Measurements from ENCODE around the gene RCAN1. TPM values are rescaled to one million over a fixed set of nuclear protein-coding genes. Genes with fewer than 3 reads are reported as not detected.
A peak's percentile ranks its signal among the peaks of the same experiment; 100 is the strongest.

RCAN1 gene
- polyA plus RNA-seq, 1 donor = 41.1 TPM

GRCh38 chr21:34544032-34544496 lies 70.8 kb downstream of the RCAN1 start:
- DNase-seq = peak; percentile 82 to 84
- WGBS (ENCODE audit: insufficient coverage, low lambda C conversion rate) = no CpG with 5 or more reads among the region's 7 CpGs
- Histone ChIP-seq H3K4me1 (ENCODE audit: control insufficient read depth, insufficient read depth, low read length) (peaks cover 17% of the 10 kb centered on the region), H3K27me3 (ENCODE audit: control insufficient read depth, insufficient read depth, low read length) (no peaks in the 10 kb centered on the region), H3K36me3 (ENCODE audit: control insufficient read depth, insufficient read depth, low read length) (no peaks in the 10 kb centered on the region), H3K27ac (ENCODE audit: low read length) (peak overlapping the region; percentile 73), H3K4me3 (ENCODE audit: low read length) (no peak overlapping the region), H3K9me3 (ENCODE audit: control insufficient read depth, low read depth, low read length) (no peaks in the 10 kb centered on the region)

GRCh38 chr21:34543017-34543416 lies 71.9 kb downstream of the RCAN1 start:
- no CpG with 5 or more reads among the region's 3 CpGs for WGBS (ENCODE audit: insufficient coverage, low lambda C conversion rate)
- DNase-seq = peak in 1 of 2 donors; percentile 32
- peaks cover 17% of the 10 kb centered on the region for H3K4me1 ChIP-seq (ENCODE audit: control insufficient read depth, insufficient read depth, low read length)

DNA sequence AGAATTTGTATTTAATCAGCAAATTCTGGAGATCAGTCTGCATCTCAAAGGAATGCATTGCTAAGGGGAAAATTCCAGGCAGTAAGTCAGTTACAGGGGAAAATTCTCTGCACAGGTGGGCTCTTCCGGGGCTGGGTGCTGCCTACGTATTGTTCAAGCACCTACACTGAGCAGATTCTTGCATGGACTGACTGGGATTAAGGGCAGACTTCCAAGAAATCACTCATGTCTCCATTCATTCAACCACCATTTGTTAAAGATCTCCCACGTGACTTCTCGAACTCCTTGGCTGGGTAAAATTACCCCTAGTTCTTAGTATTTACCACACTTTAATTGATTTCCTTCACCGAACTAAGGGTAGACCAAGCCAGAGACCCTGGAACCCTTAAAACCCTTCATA lies 74.7 kb downstream of the RCAN1 start:
- Histone ChIP-seq H3K4me1 (ENCODE audit: control insufficient read depth, insufficient read depth, low read length) (peaks cover 10% of the 10 kb centered on the region), H3K36me3 (ENCODE audit: control insufficient read depth, insufficient read depth, low read length) (no peaks in the 10 kb centered on the region), H3K27ac (ENCODE audit: low read length) (no peak overlapping the region), H3K9me3 (ENCODE audit: control insufficient read depth, low read depth, low read length) (no peaks in the 10 kb centered on the region), H3K27me3 (ENCODE audit: control insufficient read depth, insufficient read depth, low read length) (no peaks in the 10 kb centered on the region), H3K4me3 (ENCODE audit: low read length) (no peak overlapping the region)
- no CpG with 5 or more reads among the region's 5 CpGs for WGBS (ENCODE audit: insufficient coverage, low lambda C conversion rate)
- DNase-seq = no peak

More at GRCh38 chr21:34543017-34543416, 71.9 kb downstream of the RCAN1 start:
- Histone ChIP-seq H3K27me3 (ENCODE audit: control insufficient read depth, insufficient read depth, low read length) (no peaks in the 10 kb centered on the region), H3K36me3 (ENCODE audit: control insufficient read depth, insufficient read depth, low read length) (no peaks in the 10 kb centered on the region), H3K27ac (ENCODE audit: low read length) (peak overlapping the region; percentile 73), H3K9me3 (ENCODE audit: control insufficient read depth, low read depth, low read length) (no peaks in the 10 kb centered on the region), H3K4me3 (ENCODE audit: low read length) (no peak overlapping the region)

DNA sequence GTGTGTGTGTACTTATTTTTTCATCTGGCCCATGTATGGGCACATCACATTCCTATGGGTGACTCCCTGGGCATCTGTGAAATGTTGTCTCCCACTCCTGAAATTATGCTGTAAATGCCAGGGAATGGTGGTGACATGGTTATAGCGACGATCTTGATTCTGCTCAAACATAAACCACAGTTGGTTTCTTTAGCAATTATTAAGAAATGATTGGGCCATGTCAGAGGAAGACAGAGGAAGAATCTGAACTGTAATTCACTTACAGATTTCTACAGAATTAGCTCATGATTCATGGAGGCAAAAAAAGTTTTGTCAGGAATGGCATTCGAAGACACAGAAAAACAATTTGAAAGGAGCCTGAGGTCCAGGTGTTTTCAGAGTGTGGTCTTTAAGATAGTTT lies 77.1 kb downstream of the RCAN1 start:
- H3K4me1 ChIP-seq (ENCODE audit: control insufficient read depth, insufficient read depth, low read length) = no peaks in the 10 kb centered on the region
- WGBS (ENCODE audit: insufficient coverage, low lambda C conversion rate) = 84% methylated on average over 3 of the region's 3 CpGs
- H3K27me3 ChIP-seq (ENCODE audit: control insufficient read depth, insufficient read depth, low read length) = no peaks in the 10 kb centered on the region
- no peaks in the 10 kb centered on the region for H3K9me3 ChIP-seq (ENCODE audit: control insufficient read depth, low read depth, low read length)
- no peak overlapping the region for H3K27ac ChIP-seq (ENCODE audit: low read length)
- H3K36me3 ChIP-seq (ENCODE audit: control insufficient read depth, insufficient read depth, low read length) = no peaks in the 10 kb centered on the region
- H3K4me3 ChIP-seq (ENCODE audit: low read length) = no peak overlapping the region
- no peak for DNase-seq

DNA sequence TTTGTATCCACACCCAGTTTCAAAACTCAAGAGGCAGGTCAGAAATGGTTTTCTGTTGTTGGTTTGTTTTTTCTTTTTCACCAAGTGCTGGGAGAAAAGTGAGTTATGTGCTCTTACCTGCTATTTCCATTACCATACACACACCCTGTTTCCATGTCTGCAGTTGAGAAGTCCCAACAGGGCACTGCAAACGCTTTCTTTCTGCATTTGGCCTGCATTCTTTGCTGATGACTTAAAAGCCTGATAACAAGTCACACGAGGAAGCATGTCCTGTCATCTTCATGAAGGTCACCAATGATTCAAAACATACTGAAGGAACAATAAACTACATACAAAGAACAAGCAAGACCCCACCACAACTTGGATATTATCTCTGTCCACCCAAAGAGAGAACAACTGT lies 78.1 kb downstream of the RCAN1 start:
- Histone ChIP-seq H3K27me3 (ENCODE audit: control insufficient read depth, insufficient read depth, low read length) (no peaks in the 10 kb centered on the region), H3K27ac (ENCODE audit: low read length) (no peak overlapping the region), H3K4me1 (ENCODE audit: control insufficient read depth, insufficient read depth, low read length) (no peaks in the 10 kb centered on the region), H3K9me3 (ENCODE audit: control insufficient read depth, low read depth, low read length) (no peaks in the 10 kb centered on the region), H3K36me3 (ENCODE audit: control insufficient read depth, insufficient read depth, low read length) (no peaks in the 10 kb centered on the region), H3K4me3 (ENCODE audit: low read length) (no peak overlapping the region)
- DNase-seq = no peak
- no CpG with 5 or more reads among the region's 2 CpGs for WGBS (ENCODE audit: insufficient coverage, low lambda C conversion rate)

DNA sequence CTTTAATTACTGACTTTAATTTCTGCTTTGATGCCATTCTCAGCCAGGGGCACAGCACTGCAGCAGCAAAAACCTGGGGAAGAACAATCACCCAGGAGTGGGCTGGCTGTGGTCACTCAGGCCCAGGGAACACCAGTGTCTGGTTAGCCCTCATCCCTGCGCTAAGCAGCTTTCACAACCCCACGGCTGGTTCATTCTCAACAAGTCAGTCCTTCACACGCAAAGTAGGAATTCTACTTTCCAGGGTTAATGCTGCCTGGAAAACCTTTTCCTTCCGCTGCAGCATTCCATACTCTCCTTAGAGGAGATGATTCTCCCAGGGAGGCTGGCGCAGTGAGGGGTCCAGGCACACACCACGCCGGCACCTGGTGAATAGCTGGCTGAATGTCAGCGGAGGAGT lies 78.6 kb downstream of the RCAN1 start:
- H3K4me1 ChIP-seq (ENCODE audit: control insufficient read depth, insufficient read depth, low read length) = peaks cover under 1% of the 10 kb centered on the region
- no peak overlapping the region for H3K27ac ChIP-seq (ENCODE audit: low read length)
- WGBS (ENCODE audit: insufficient coverage, low lambda C conversion rate) = 100% methylated on average over 2 of the region's 8 CpGs
- no peak for DNase-seq
- no peaks in the 10 kb centered on the region for H3K9me3 ChIP-seq (ENCODE audit: control insufficient read depth, low read depth, low read length)
- H3K4me3 ChIP-seq (ENCODE audit: low read length) = no peak overlapping the region
- no peaks in the 10 kb centered on the region for H3K27me3 ChIP-seq (ENCODE audit: control insufficient read depth, insufficient read depth, low read length)
- H3K36me3 ChIP-seq (ENCODE audit: control insufficient read depth, insufficient read depth, low read length) = no peaks in the 10 kb centered on the region

DNA sequence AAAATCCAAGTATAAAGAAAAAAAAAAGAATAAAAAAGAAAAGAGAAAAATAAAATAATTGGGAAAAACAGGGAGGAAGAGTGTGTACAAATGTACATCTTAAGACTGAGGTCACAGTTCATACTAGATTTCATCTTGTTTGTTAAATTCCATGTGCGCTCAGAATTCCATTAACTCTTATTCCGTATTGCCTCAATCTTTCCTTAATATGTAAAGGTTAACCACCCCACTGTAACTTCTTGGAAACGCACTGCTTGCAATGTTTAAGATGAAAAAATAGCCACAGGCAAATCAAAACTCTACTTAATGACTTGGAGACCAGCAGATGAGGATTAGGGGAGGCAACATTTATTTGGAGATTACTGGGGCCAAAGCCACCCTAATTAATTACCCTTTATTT lies 79.0 kb downstream of the RCAN1 start:
- Histone ChIP-seq H3K4me3 (ENCODE audit: low read length) (no peak overlapping the region), H3K9me3 (ENCODE audit: control insufficient read depth, low read depth, low read length) (no peaks in the 10 kb centered on the region), H3K27me3 (ENCODE audit: control insufficient read depth, insufficient read depth, low read length) (no peaks in the 10 kb centered on the region), H3K27ac (ENCODE audit: low read length) (no peak overlapping the region), H3K4me1 (ENCODE audit: control insufficient read depth, insufficient read depth, low read length) (peaks cover 4% of the 10 kb centered on the region), H3K36me3 (ENCODE audit: control insufficient read depth, insufficient read depth, low read length) (no peaks in the 10 kb centered on the region)
- no peak for DNase-seq
- 92% methylated on average over 2 of the region's 3 CpGs for WGBS (ENCODE audit: insufficient coverage, low lambda C conversion rate)

DNA sequence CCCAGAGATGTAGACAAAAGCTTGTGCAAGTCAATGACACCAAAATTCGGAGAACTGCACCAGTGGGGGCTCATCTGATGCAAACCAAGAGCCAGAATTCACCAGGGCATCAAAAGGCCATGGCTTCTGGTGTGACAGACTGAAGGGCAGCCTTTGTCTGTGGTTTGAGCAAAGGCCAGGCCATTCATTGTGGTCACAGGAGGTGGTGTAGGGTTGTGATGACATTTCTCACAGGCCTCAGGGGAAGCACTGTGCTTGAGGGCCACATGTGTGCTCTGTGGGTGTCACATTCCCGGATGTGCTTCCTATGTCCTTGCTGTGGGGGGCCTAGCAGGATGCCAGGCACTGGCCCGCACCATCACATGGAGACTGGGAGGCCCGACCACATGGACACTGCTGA lies 80.4 kb downstream of the RCAN1 start:
- peaks cover 4% of the 10 kb centered on the region for H3K4me1 ChIP-seq (ENCODE audit: control insufficient read depth, insufficient read depth, low read length)
- no peaks in the 10 kb centered on the region for H3K36me3 ChIP-seq (ENCODE audit: control insufficient read depth, insufficient read depth, low read length)
- no peak for DNase-seq
- no peaks in the 10 kb centered on the region for H3K27me3 ChIP-seq (ENCODE audit: control insufficient read depth, insufficient read depth, low read length)
- no peak overlapping the region for H3K4me3 ChIP-seq (ENCODE audit: low read length)
- H3K9me3 ChIP-seq (ENCODE audit: control insufficient read depth, low read depth, low read length) = no peaks in the 10 kb centered on the region
- WGBS (ENCODE audit: insufficient coverage, low lambda C conversion rate) = no CpG with 5 or more reads among the region's 4 CpGs
- no peak overlapping the region for H3K27ac ChIP-seq (ENCODE audit: low read length)

- H3K27me3 ChIP-seq (ENCODE audit: control insufficient read depth, insufficient read depth, low read length) = no peaks in the 10 kb centered on the region
Measured at GRCh38 chr21:34533938-34534337, 81.0 kb downstream of the RCAN1 start.

GRCh38 chr21:34531399-34531798 lies 83.5 kb downstream of the RCAN1 start:
- H3K27me3 ChIP-seq (ENCODE audit: control insufficient read depth, insufficient read depth, low read length) = no peaks in the 10 kb centered on the region
- WGBS (ENCODE audit: insufficient coverage, low lambda C conversion rate) = no CpG with 5 or more reads among the region's 6 CpGs
- no peaks in the 10 kb centered on the region for H3K9me3 ChIP-seq (ENCODE audit: control insufficient read depth, low read depth, low read length)
- H3K27ac ChIP-seq (ENCODE audit: low read length) = peak overlapping the region; percentile 47
- no peak overlapping the region for H3K4me3 ChIP-seq (ENCODE audit: low read length)
- no peaks in the 10 kb centered on the region for H3K36me3 ChIP-seq (ENCODE audit: control insufficient read depth, insufficient read depth, low read length)
- peaks cover 7% of the 10 kb centered on the region for H3K4me1 ChIP-seq (ENCODE audit: control insufficient read depth, insufficient read depth, low read length)
- DNase-seq = peak in 1 of 2 donors; percentile 67

More at GRCh38 chr21:34533938-34534337, 81.0 kb downstream of the RCAN1 start:
- no peak overlapping the region for H3K4me3 ChIP-seq (ENCODE audit: low read length)
- no peak overlapping the region for H3K27ac ChIP-seq (ENCODE audit: low read length)
- no peaks in the 10 kb centered on the region for H3K9me3 ChIP-seq (ENCODE audit: control insufficient read depth, low read depth, low read length)
- no CpG with 5 or more reads among the region's 3 CpGs for WGBS (ENCODE audit: insufficient coverage, low lambda C conversion rate)
- peaks cover 4% of the 10 kb centered on the region for H3K4me1 ChIP-seq (ENCODE audit: control insufficient read depth, insufficient read depth, low read length)
- no peak for DNase-seq
- H3K36me3 ChIP-seq (ENCODE audit: control insufficient read depth, insufficient read depth, low read length) = no peaks in the 10 kb centered on the region

GRCh38 chr21:34530261-34530660 lies 84.7 kb downstream of the RCAN1 start:
- H3K27ac ChIP-seq (ENCODE audit: low read length) = no peak overlapping the region

More at GRCh38 chr21:34530261-34530660, 84.7 kb downstream of the RCAN1 start:
- no peak for DNase-seq
- no peaks in the 10 kb centered on the region for H3K9me3 ChIP-seq (ENCODE audit: control insufficient read depth, low read depth, low read length)
- H3K4me3 ChIP-seq (ENCODE audit: low read length) = no peak overlapping the region
- H3K4me1 ChIP-seq (ENCODE audit: control insufficient read depth, insufficient read depth, low read length) = peaks cover 18% of the 10 kb centered on the region
- no peaks in the 10 kb centered on the region for H3K36me3 ChIP-seq (ENCODE audit: control insufficient read depth, insufficient read depth, low read length)
- H3K27me3 ChIP-seq (ENCODE audit: control insufficient read depth, insufficient read depth, low read length) = no peaks in the 10 kb centered on the region
